C1 segment of cervical spinal cord (tissue), 14 donors: Measurements from ENCODE around the gene ARL17A.
"Not testable (repeated sequence)": the region's sequence is repeated elsewhere in the genome, so short reads cannot be mapped to it uniquely, and the experiment has no call there.

Experiments
- DNase-seq, 14 donors: peaks; one replicate each; lab custom pipeline; 2025; lab: John Stamatoyannopoulos, UW

Gene ARL17A

GRCh38 chr17:46579083-46580075 is at the start of gene ARL17A:
TSS of gene ARL17A (minus strand) at chr17:46579691. CDS start at chr17:46576322, 3,369 bp downstream.
- not testable (repeated sequence) for DNase-seq

- not testable (repeated sequence) for DNase-seq
Measured at GRCh38 chr17:46628753-46629436, 49.4 kb upstream of the ARL17A start.

- not testable (repeated sequence) for DNase-seq
Measured at GRCh38 chr17:46627452-46627851, 48.0 kb upstream of the ARL17A start.

GRCh38 chr17:46624726-46625125 is 45.2 kb upstream of the ARL17A start:
- DNase-seq: not testable (repeated sequence)

- DNase-seq: not testable (repeated sequence)
Measured at GRCh38 chr17:46623790-46624189, 44.3 kb upstream of the ARL17A start.

DNA sequence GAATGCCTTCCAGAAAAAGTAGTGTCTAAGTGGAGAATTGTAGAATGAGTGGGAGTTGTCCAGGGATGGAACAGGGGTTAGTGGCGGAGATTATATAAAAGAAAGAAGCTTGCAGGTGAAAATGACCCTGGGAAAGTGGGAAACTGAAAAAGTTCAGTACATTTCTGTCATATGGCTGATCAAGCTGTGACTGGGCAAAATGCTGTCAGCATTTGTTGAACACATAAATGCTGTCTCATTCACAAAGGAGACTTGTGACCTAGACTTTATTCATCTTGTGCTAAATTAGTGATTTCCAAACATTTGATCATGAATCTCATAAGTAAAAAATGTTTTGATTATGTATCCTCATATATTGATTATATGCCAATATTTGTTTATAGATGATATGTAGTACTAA is 39.5 kb upstream of the ARL17A start:
- DNase-seq: not testable (repeated sequence)

- not testable (repeated sequence) for DNase-seq
Measured at GRCh38 chr17:46617121-46617520, 37.6 kb upstream of the ARL17A start.

- not testable (repeated sequence) for DNase-seq
Measured at GRCh38 chr17:46613876-46614275, 34.4 kb upstream of the ARL17A start.

- not testable (repeated sequence) for DNase-seq
Measured at GRCh38 chr17:46611304-46611703, 31.8 kb upstream of the ARL17A start.

DNA sequence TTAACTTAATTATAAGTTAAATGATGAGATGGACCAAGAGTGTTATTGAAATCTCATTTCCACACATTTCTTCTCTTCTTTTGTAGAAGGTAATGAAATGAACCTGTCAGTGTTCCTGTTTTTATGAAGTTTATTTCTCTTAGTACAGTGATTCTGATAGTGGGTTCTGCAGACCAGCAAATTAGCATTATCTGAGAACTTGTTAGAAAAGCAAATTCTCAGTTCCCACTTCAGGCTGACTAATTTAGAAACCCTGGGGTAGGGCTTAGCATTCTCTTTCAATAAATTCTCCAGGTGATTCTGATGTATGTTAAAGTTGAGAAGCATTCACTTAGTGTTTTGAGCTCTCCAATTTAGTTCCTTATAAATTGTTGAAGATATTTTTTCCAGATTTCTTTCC is 23.6 kb upstream of the ARL17A start:
- not testable (repeated sequence) for DNase-seq

- not testable (repeated sequence) for DNase-seq
Measured at GRCh38 chr17:46600767-46601166, 21.3 kb upstream of the ARL17A start.

- not testable (repeated sequence) for DNase-seq
Measured at GRCh38 chr17:46598344-46598931, 18.9 kb upstream of the ARL17A start.

DNA sequence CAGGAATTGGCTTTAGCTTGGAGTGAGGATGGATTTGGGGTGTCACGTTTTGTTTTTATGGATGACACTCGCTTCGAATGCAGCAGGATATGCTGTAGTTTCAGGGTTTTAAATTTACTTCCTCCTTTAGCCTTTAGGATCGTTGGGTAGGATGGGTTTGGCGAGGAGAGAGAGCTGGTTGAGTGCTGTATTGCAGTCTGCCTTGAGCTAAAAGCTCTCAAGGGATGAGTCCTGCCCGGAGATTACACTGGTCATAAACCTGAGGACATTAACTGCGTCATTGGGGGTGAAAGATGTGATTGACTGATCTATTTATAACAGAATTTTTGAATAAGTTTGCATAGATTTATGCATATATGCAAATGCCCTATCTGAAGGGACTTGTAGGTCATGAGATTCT is 11.8 kb upstream of the ARL17A start:
- not testable (repeated sequence) for DNase-seq

DNA sequence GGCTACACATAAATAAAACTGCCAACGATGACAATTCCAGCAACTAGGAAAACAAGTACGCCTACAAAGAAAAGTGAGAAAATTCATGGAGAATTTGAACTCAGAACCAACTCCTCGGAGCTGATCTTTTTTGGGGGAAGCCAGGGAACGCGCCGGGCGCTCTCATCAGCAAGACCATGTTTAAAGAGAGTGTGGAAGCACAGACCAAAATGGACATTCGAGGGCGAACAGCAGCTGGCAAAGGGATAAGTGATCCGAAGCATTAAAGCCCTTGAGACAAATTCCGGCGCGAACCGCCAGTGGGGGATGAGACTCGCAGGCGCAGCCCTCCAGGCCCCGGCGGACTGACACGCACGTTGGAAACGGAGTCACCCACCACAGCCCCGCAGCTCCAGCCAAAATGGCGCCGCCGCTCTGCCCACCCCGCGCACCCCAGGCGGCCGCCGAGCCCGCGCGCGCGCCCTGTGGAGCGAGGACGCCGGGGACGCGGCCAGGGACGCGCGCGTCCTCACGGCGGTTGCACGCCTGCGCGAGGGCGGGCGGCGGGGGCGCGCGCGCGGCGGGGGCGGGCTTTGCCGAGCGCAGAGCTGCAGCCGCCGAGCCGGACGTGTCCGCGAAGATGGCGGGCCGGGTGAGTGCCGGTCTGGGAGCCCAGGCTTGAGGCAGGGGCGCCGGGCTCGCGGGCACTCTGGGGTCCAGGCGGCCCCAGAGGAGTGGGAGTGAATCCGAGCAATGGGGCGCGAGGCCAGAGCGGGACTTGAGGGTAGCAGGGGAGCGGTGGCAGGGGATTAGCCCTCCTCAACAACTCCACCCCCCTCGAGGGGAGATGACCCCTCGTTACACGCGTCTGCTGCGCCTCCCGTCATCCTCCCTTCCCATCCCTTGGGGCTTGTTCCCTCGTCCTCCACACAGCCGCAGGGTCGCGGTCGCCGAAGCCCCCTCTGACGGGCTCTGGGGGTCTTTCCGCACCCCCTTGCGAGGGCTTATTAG is 11.0 kb upstream of the ARL17A start, which contains the start of gene NSF:
NSF (plus strand) TSS at position 513 of the 990 bp plus-strand sequence; CDS start at position 620, 107 bp downstream.
- DNase-seq: not testable (repeated sequence)

- DNase-seq: not testable (repeated sequence)
Measured at GRCh38 chr17:46585444-46585843, 6.0 kb upstream of the ARL17A start.

- not testable (repeated sequence) for DNase-seq
Measured at GRCh38 chr17:46580082-46580481, 591 bp upstream of the ARL17A start.

DNA sequence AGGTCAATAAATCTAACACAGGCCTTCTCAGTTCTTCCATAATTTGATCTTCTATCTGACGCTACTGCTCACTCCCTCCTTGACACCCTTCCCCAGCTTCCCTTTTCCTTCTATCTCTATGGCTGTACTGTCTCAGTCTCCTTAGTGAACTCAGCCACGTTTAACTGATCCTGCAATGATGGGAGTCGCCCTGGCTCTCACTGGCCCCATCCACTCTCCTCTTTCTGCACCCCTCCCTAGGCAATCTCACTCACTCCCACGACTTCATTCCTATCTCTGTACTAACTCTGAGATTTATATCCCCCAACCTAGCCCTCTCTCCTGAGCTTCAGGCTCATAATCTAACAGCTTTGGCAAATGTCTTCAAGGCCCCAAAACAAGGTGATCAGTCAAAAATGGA is 7.7 kb downstream of the ARL17A start:
- DNase-seq: not testable (repeated sequence)

DNA sequence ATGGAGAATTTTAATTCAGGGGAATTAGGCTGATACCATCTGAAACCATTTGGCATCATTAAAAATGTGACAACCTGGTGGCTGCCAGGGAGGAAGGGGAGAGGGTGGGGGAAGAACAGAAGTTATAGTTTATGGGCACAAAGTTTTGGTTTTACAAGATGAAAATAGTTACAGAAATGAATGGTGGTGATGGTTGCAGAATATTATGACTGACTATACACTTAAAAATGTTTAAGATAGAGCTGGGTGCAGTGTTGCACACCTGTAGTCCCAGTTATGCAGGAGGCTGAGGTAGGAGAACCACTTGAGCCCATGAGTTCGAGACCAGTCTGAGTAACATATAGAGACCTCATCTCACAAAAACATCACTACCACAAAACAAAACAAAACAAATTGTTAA is 12.5 kb downstream of the ARL17A start:
- DNase-seq: not testable (repeated sequence)

GRCh38 chr17:46566284-46566683 is 13.2 kb downstream of the ARL17A start:
- DNase-seq: not testable (repeated sequence)

DNA sequence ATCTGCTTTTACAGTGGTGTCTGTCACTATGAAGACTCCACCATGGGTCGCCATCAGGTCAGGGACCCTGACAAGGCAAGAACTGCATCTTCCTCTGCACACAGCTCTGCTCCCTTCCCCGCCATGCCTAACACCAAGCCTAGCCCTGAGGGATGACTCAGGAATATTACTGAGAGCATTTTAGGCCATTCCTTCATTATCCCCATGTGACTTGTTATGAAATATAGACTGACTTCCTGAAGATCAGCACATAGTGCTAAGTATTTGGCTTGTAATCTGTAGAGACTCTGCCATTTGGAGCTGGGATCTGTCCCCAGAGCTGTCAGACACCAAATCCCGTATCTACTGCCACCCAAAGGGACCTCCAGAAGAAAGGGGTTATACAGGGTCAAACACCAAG is 19.4 kb downstream of the ARL17A start:
- not testable (repeated sequence) for DNase-seq
